BLaER1 (cell line): ENCODE results near the gene MOSPD3.
A peak's percentile ranks its signal among the peaks of the same experiment; 100 is the strongest.
"Not testable (repeated sequence)": the region's sequence is repeated elsewhere in the genome, so short reads cannot be mapped to it uniquely, and the experiment has no call there.

Experiments used
- H3K27ac ChIP-seq: shearing (Covaris generic); formaldehyde crosslinking; 2 replicates; pipeline ENCODE4 v1.8.1; 2022
- H3K27me3 ChIP-seq: shearing (Covaris generic); formaldehyde crosslinking; 2 replicates; pipeline ENCODE4 v1.8.1; 2022
- H3K36me3 ChIP-seq: shearing (Covaris generic); formaldehyde crosslinking; 2 replicates; pipeline ENCODE4 v1.8.1; 2022
- H3K4me1 ChIP-seq: shearing (Covaris generic); formaldehyde crosslinking; 2 replicates; pipeline ENCODE4 v1.8.1; 2022
- H3K4me2 ChIP-seq: shearing (Covaris generic); formaldehyde crosslinking; 2 replicates; pipeline ENCODE4 v1.8.1; 2022
- H3K4me3 ChIP-seq: shearing (Covaris generic); formaldehyde crosslinking; 2 replicates; pipeline ENCODE4 v1.8.1; 2022
- H3K9ac ChIP-seq: shearing (Covaris generic); formaldehyde crosslinking; 2 replicates; pipeline ENCODE4 v1.8.1; 2022
- H3K9me3 ChIP-seq: shearing (Covaris generic); formaldehyde crosslinking; 2 replicates; pipeline ENCODE4 v1.8.1; 2022
- H4K20me1 ChIP-seq: shearing (Covaris generic); formaldehyde crosslinking; 2 replicates; pipeline ENCODE4 v1.8.1; 2022
- Cebpa-rat ChIP-seq: shearing (Covaris generic); IDR thresholded peaks from 2 replicates; pipeline ENCODE4 v1.8.1; 2022

Gene MOSPD3

GRCh38 chr7:100611983-100612729 lies at the start of gene MOSPD3:
MOSPD3 (plus strand) TSS chr7:100612540; CDS start chr7:100612792, 252 bp downstream.
- H3K9ac ChIP-seq: peak within 1 kb of the TSS; percentile 83
- H3K36me3 ChIP-seq: 0 out of 2 replicates have a peak, but pooled peaks cover 6% of the 10 kb centered on the region
- H3K9me3 ChIP-seq: no peaks in the 10 kb centered on the region
- peak within 1 kb of the TSS; percentile 100 for H3K4me2 ChIP-seq
- peak within 1 kb of the TSS; percentile 79 for H3K4me3 ChIP-seq
- TF ChIP-seq Cebpa-rat: peak; percentile 40; the same call in 1 of the 2 replicates
- peaks cover 30% of the 10 kb centered on the region for H3K4me1 ChIP-seq
- no peaks in the 10 kb centered on the region for H4K20me1 ChIP-seq
- peak within 1 kb of the TSS; percentile 86 for H3K27ac ChIP-seq
- no peaks in the 10 kb centered on the region for H3K27me3 ChIP-seq

GRCh38 chr7:100563100-100563564 lies 49.2 kb upstream of the MOSPD3 start:
- H3K27ac ChIP-seq: no peak overlapping the region
- no peak overlapping the region for H3K9ac ChIP-seq
- no peaks in the 10 kb centered on the region for H3K9me3 ChIP-seq
- H4K20me1 ChIP-seq: no peaks in the 10 kb centered on the region
- H3K4me3 ChIP-seq: no peak overlapping the region
- H3K4me1 ChIP-seq: peaks cover 25% of the 10 kb centered on the region
- H3K4me2 ChIP-seq: no peak overlapping the region
- H3K27me3 ChIP-seq: no peaks in the 10 kb centered on the region
- H3K36me3 ChIP-seq: peaks cover 19% of the 10 kb centered on the region
- TF ChIP-seq Cebpa-rat: no peak

GRCh38 chr7:100563809-100564400 lies 48.4 kb upstream of the MOSPD3 start:
- H3K27me3 ChIP-seq: no peaks in the 10 kb centered on the region; the same call in 1 of the 2 replicates
- no peak overlapping the region for H3K4me3 ChIP-seq
- H3K9ac ChIP-seq: no peak overlapping the region
- no peaks in the 10 kb centered on the region for H4K20me1 ChIP-seq
- H3K27ac ChIP-seq: no peak overlapping the region
- H3K9me3 ChIP-seq: no peaks in the 10 kb centered on the region
- H3K36me3 ChIP-seq: peaks cover 19% of the 10 kb centered on the region
- H3K4me2 ChIP-seq: no peak overlapping the region
- peaks cover 33% of the 10 kb centered on the region for H3K4me1 ChIP-seq
- no peak for TF ChIP-seq Cebpa-rat

- H4K20me1 ChIP-seq, H3K9me3 ChIP-seq, H3K4me3 ChIP-seq, H3K27me3 ChIP-seq, H3K27ac ChIP-seq, H3K4me2 ChIP-seq, H3K9ac ChIP-seq: not testable (repeated sequence)
- Histone ChIP-seq H3K36me3 (peaks cover 19% of the 10 kb centered on the region), H3K4me1 (peaks cover 38% of the 10 kb centered on the region)
Observed at GRCh38 chr7:100564405-100564804, 47.9 kb upstream of the MOSPD3 start.

DNA sequence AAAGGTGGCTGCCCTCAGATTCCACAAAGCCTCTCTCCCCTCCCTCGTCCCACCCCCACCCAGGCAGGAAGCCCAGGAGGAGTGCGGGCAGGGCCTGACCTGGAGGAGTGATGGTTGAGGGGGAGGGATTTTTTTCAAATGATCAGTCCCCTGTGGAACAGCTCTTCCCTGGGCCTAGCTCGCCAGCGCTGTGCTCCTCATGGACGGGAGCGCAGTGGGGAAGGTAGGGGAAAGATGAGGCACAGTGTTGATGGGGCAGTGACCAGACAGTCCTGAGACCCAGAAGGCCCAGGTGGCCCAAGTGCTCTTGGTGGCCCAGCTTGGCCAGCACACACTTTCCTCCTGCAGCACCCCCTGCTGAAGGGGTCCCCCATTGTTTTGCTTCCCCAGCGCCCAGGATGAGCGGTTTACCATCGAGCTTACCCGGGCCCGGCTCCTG lies 47.2 kb upstream of the MOSPD3 start:
- no peak overlapping the region for H3K27ac ChIP-seq

DNA sequence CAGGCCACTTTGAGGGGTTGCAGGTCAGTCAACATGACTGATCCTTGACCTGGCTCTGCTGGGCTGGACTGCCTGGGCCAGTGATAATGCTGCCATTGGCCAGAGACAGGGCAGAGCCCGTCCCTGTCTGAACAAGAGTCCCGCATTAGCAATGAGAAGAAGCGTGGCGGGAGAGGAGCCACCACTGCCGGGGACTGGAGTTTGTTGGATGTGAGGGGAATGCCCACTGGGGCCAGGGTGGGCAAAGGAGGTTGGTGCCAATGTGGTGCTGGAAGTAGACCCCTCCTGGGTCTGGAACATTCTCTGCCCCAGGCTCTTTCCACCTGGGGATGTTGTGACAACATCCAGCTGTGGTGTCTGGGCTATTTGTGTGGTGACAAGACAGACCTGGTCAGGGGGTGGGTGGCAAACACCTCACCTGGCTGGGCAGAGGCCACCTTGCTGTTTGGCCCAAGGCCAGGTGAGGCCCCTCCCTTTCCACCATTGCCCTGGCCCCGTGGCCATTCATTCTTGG lies 46.3 kb upstream of the MOSPD3 start:
- peaks cover 55% of the 10 kb centered on the region for H3K4me1 ChIP-seq
- H3K4me3 ChIP-seq: no peak overlapping the region
- H3K9ac ChIP-seq: no peak overlapping the region
- H3K4me2 ChIP-seq: no peak overlapping the region
- peaks cover 17% of the 10 kb centered on the region for H4K20me1 ChIP-seq
- no peak for TF ChIP-seq Cebpa-rat
- no peak overlapping the region for H3K27ac ChIP-seq
- no peaks in the 10 kb centered on the region for H3K9me3 ChIP-seq
- H3K36me3 ChIP-seq: peaks cover 19% of the 10 kb centered on the region
- peaks cover 22% of the 10 kb centered on the region for H3K27me3 ChIP-seq

More for the DNA sequence above, 47.2 kb upstream of the MOSPD3 start:
- no peak for TF ChIP-seq Cebpa-rat
- no peaks in the 10 kb centered on the region for H3K9me3 ChIP-seq
- H3K9ac ChIP-seq: no peak overlapping the region
- H3K4me2 ChIP-seq: no peak overlapping the region
- no peak overlapping the region for H3K4me3 ChIP-seq
- peaks cover 12% of the 10 kb centered on the region for H3K27me3 ChIP-seq
- peaks cover 8% of the 10 kb centered on the region; the same call in 1 of the 2 replicates for H4K20me1 ChIP-seq
- peaks cover 46% of the 10 kb centered on the region for H3K4me1 ChIP-seq
- peaks cover 19% of the 10 kb centered on the region for H3K36me3 ChIP-seq

- TF ChIP-seq Cebpa-rat: no peak
- peak overlapping the region; percentile 15; the same call in 1 of the 2 replicates for H3K27ac ChIP-seq
- peak overlapping the region; percentile 22 for H3K9ac ChIP-seq
- H3K4me3 ChIP-seq: no peak overlapping the region
- H3K4me1 ChIP-seq: peaks cover 66% of the 10 kb centered on the region
- peak overlapping the region; percentile 91 for H3K4me2 ChIP-seq
- peaks cover 25% of the 10 kb centered on the region for H3K27me3 ChIP-seq
- peaks cover 28% of the 10 kb centered on the region for H4K20me1 ChIP-seq
- H3K36me3 ChIP-seq: peaks cover 20% of the 10 kb centered on the region
- H3K9me3 ChIP-seq: no peaks in the 10 kb centered on the region
Observed at GRCh38 chr7:100567031-100567730, 45.2 kb upstream of the MOSPD3 start.

- peaks cover 34% of the 10 kb centered on the region for H4K20me1 ChIP-seq
- peak overlapping the region; percentile 41; the same call in 1 of the 2 replicates for H3K27ac ChIP-seq
- peak overlapping the region; percentile 91 for H3K4me2 ChIP-seq
- no peak overlapping the region for H3K4me3 ChIP-seq
- H3K36me3 ChIP-seq: peaks cover 19% of the 10 kb centered on the region
- TF ChIP-seq Cebpa-rat: no peak
- H3K4me1 ChIP-seq: peaks cover 72% of the 10 kb centered on the region
- no peaks in the 10 kb centered on the region for H3K9me3 ChIP-seq
- peak overlapping the region; percentile 22 for H3K9ac ChIP-seq
- H3K27me3 ChIP-seq: peaks cover 25% of the 10 kb centered on the region
Observed at GRCh38 chr7:100567751-100568175, 44.6 kb upstream of the MOSPD3 start.

GRCh38 chr7:100568176-100568895 lies 44.0 kb upstream of the MOSPD3 start:
- Histone ChIP-seq H3K4me1 (peaks cover 73% of the 10 kb centered on the region), H3K9ac (no peak overlapping the region; the same call in 1 of the 2 replicates), H3K4me3 (no peak overlapping the region), H4K20me1 (peaks cover 39% of the 10 kb centered on the region), H3K9me3 (no peaks in the 10 kb centered on the region), H3K36me3 (peaks cover 19% of the 10 kb centered on the region), H3K4me2 (peak overlapping the region; percentile 91), H3K27ac (peak overlapping the region; percentile 41; the same call in 1 of the 2 replicates), H3K27me3 (peaks cover 25% of the 10 kb centered on the region)
- no peak for TF ChIP-seq Cebpa-rat
